Measurements from ENCODE around the gene ZIC2. TPM values are rescaled to one million over a fixed set of nuclear protein-coding genes. Genes with fewer than 3 reads are reported as not detected.
"Not testable (repeated sequence)": the region's sequence is repeated elsewhere in the genome, so short reads cannot be mapped to it uniquely, and the experiment has no call there.

ZIC2 gene
- total RNA-seq, 1 donor from 2014 or later = 30.6 TPM

DNA sequence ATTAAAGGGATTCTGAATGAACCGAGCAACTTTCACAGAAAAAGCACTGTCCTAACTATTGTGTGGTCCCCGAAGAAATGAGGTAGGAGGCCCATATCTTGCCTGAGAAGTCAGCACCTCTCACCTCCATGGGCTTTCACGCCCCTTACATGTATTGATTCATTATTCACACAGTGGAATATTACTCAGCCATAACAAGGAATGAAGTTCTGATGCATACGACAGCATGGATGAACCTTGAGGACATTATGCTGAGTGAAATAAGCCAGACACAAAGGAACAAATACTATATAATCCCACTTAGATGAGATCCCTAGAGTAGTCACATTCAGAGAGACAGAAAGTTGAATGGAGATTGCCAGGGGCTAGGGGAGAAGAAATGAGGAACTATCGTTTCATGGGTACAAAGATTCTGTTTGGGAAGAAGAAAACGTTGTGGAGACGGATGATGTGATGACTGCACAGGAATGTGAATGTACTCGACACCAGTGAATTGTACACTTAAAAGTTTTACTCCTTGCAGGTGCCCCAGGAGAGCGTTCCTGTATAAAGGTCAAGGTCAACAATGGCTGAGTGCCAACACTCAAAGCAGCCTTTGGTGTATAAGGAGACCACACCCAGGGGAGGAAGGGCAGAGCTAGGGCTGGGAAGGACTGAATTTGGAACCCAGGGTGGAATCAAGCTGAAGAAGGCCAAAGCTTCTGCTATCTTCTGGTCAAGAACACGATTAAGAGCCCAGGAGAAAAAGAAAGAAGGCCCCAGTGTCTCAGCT lies 32.5 kb upstream of the ZIC2 start:
- Mint-ChIP-seq H3K4me1 (ENCODE audit: low read depth) (peaks cover 34% of the 10 kb centered on the region), H3K9me3 (ENCODE audit: low read depth) (no peaks in the 10 kb centered on the region), H3K27me3 (ENCODE audit: low read depth) (no peaks in the 10 kb centered on the region), H3K27ac (ENCODE audit: unreplicated experiment) (peak overlapping the region; percentile 42), H3K36me3 (ENCODE audit: low read depth) (no peaks in the 10 kb centered on the region), H3K4me3 (ENCODE audit: unreplicated experiment) (no peak overlapping the region)
- no peak for DNase-seq (ENCODE audit: low spot score)
- TF ChIP-seq, protein P1, sequence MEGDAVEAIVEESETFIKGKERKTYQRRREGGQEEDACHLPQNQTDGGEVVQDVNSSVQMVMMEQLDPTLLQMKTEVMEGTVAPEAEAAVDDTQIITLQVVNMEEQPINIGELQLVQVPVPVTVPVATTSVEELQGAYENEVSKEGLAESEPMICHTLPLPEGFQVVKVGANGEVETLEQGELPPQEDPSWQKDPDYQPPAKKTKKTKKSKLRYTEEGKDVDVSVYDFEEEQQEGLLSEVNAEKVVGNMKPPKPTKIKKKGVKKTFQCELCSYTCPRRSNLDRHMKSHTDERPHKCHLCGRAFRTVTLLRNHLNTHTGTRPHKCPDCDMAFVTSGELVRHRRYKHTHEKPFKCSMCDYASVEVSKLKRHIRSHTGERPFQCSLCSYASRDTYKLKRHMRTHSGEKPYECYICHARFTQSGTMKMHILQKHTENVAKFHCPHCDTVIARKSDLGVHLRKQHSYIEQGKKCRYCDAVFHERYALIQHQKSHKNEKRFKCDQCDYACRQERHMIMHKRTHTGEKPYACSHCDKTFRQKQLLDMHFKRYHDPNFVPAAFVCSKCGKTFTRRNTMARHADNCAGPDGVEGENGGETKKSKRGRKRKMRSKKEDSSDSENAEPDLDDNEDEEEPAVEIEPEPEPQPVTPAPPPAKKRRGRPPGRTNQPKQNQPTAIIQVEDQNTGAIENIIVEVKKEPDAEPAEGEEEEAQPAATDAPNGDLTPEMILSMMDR (IDR thresholded peaks at IDR 0.05) = no peak

DNA sequence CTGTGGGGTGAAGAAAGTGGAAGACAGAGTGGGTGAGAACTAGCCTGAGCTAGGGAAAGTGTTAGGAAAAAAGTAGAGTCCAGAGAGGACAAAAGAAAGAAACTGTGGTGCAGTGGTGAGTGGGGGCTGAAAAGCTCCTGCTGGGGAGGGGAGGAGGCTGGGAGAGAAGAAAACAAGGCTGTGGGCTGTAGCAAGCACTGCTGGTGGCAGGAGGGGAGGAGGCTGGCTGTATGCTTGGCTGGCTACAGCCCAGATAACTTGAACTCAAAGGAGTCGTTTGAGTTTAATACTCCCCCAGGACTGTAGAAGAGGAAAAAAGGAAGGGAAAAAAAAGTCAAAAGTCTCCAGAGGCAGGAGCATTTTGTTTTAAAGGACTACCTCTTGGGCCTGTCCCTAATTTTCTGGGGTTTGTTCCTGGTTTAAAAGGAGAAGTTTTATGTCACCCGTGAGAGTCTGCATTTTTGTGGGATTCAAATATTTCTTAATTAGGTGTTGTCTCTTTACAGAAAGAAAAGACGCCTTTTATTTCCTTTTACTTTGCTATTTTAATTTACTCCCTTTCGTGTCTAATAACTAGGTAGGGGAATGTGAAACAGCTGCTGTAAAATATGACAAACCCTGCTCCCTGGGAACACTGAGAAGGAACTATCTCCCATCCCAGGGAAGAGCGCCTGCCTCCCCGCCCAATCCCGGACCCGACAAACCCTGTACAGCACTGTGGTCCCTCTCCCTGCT lies 31.7 kb upstream of the ZIC2 start:
- TF ChIP-seq, protein P1 (IDR thresholded peaks at IDR 0.05) = no peak
- H3K9me3 Mint-ChIP-seq (ENCODE audit: low read depth) = no peaks in the 10 kb centered on the region
- H3K27me3 Mint-ChIP-seq (ENCODE audit: low read depth) = no peaks in the 10 kb centered on the region
- H3K36me3 Mint-ChIP-seq (ENCODE audit: low read depth) = no peaks in the 10 kb centered on the region
- no peak for DNase-seq (ENCODE audit: low spot score)
- H3K4me3 Mint-ChIP-seq (ENCODE audit: unreplicated experiment) = no peak overlapping the region
- H3K4me1 Mint-ChIP-seq (ENCODE audit: low read depth) = peaks cover 34% of the 10 kb centered on the region
- peak overlapping the region; percentile 42 for H3K27ac Mint-ChIP-seq (ENCODE audit: unreplicated experiment)

DNA sequence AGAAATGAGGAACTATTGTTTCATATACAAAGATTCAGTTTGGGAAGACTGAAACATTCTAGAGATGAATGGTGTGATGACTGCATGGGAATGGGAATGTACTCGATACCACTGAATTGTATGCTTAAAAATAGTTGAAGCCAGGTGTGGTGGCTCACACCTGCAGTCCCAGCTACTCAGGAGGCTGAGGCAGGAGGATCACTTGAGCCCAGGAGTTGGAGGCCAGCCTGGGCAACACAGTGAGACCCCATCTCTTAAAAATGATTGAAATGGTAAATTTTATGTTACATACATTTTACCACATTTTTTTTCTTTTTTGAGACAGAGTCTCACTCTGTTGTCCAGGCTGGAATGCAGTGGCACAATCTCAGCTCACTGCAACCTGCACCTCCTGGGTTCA lies 29.9 kb upstream of the ZIC2 start:
- not testable (repeated sequence) for H3K27me3 Mint-ChIP-seq (ENCODE audit: low read depth)

DNA sequence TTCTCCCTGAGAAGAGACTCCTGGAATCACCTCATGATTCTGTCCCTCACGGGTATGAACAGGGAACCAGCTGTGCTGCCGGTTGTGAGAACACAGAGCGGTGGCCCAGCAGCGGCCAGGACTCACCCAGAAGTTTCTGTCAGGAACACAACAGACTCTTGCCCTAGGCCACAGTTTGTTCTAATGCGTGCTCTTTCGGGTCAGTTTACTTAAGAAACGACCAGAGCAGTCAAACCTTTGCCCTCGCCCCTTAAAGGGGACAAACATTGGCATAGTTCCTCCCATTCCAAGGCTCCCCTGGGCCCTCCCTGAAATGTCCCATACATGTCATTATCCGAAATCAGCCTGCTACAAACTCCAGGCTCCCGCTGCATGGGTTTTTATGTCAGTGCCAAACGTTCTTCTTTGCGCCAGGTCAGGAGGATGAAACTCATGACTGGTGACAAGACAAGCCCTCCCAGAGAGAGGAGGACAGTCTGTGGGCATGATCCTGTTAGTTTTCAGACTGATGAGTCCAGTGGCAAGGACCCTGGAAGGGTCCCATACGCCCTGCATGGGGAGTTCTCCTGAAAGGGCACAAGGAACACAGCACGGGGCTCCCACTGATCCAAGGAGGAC lies 28.3 kb upstream of the ZIC2 start:
- peaks cover 14% of the 10 kb centered on the region for H3K27me3 Mint-ChIP-seq (ENCODE audit: low read depth)
- TF ChIP-seq, protein P1 (IDR thresholded peaks at IDR 0.05) = no peak
- H3K27ac Mint-ChIP-seq (ENCODE audit: unreplicated experiment) = no peak overlapping the region
- H3K4me1 Mint-ChIP-seq (ENCODE audit: low read depth) = peaks cover 35% of the 10 kb centered on the region
- no peak overlapping the region for H3K4me3 Mint-ChIP-seq (ENCODE audit: unreplicated experiment)
- no peak for DNase-seq (ENCODE audit: low spot score)
- H3K36me3 Mint-ChIP-seq (ENCODE audit: low read depth) = no peaks in the 10 kb centered on the region
- H3K9me3 Mint-ChIP-seq (ENCODE audit: low read depth) = no peaks in the 10 kb centered on the region

More for the DNA sequence above, 29.9 kb upstream of the ZIC2 start:
- not testable (repeated sequence) for H3K27ac Mint-ChIP-seq (ENCODE audit: unreplicated experiment); DNase-seq (ENCODE audit: low spot score); H3K9me3 Mint-ChIP-seq (ENCODE audit: low read depth); H3K36me3 Mint-ChIP-seq (ENCODE audit: low read depth); H3K4me3 Mint-ChIP-seq (ENCODE audit: unreplicated experiment)
- peaks cover 35% of the 10 kb centered on the region for H3K4me1 Mint-ChIP-seq (ENCODE audit: low read depth)

DNA sequence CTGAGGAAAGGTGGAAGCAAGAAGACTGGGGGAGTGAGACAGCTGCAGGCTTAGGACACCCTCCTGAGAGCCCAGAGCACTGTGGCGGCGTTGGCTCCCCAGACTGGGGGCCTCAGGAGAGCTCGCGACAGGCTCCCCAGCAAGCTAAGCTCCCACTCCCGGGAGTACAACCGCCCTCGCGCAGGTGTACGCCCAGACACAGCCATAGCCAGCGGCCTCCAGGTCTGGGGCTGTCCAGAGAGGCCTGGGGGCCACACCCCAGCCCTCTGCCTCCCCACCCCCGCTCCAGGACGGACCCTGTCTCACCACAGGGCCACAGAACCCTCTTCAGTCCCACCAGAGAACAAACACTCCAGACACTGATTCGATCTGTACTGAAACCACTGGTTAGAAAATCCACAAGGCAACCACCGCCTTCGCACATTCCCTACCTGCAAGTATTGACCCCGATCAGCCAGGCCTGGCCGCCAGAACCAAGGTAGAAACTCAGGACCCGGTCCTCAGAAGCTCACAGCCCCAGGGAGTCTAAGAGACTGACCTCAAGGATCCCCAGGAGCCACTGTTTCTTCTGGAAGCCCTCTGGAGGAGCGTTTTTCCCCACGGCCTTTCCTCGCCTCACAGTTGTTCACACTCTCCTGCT lies 26.4 kb upstream of the ZIC2 start:
- TF ChIP-seq, protein P1 (IDR thresholded peaks at IDR 0.05) = no peak
- H3K36me3 Mint-ChIP-seq (ENCODE audit: low read depth) = peaks cover 2% of the 10 kb centered on the region
- peaks cover 26% of the 10 kb centered on the region for H3K27me3 Mint-ChIP-seq (ENCODE audit: low read depth)
- no peak overlapping the region for H3K4me3 Mint-ChIP-seq (ENCODE audit: unreplicated experiment)
- no peak for DNase-seq (ENCODE audit: low spot score)
- H3K4me1 Mint-ChIP-seq (ENCODE audit: low read depth) = peaks cover 28% of the 10 kb centered on the region
- H3K27ac Mint-ChIP-seq (ENCODE audit: unreplicated experiment) = no peak overlapping the region
- no peaks in the 10 kb centered on the region for H3K9me3 Mint-ChIP-seq (ENCODE audit: low read depth)

Measured in chondrocyte (in vitro differentiated cells).